A549 (cell line): Measurements from ENCODE around the gene KCNF1. TPM values are rescaled to one million over a fixed set of nuclear protein-coding genes. Genes with fewer than 3 reads are reported as not detected.

Source experiments
- ATAC-seq, 2 experiments: fragments of 200-7000 bp in 1 of 2; fragments of >200 bp in 1 of 2; cut with Nextera tagmentation in 1 of 2; cut with Tn5 transposase in 1 of 2; 3 replicates each; pipeline versions ENCODE4 v1.8.0 to v1.9.1; 2018 to 2020; ENCODE audit warnings: mild to moderate bottlenecking in 1 of 2, moderate library complexity in 1 of 2
- CTCF ChIA-PET: fragments of 300-600 bp; sonication (Branson Sonifier 250); formaldehyde crosslinking; extraction: SDS; loops from one replicate; lab custom pipeline; 2021; ENCODE audit warnings: antibody characterized with exemption, inconsistent platforms; lab: Yijun Ruan, JAX
- POLR2A ChIA-PET: fragments of 350-600 bp; formaldehyde crosslinking; extraction: SDS; loops from one replicate; lab custom pipeline; 2021; ENCODE audit warnings: antibody characterized with exemption, inconsistent platforms; lab: Yijun Ruan, JAX
- DNase-seq, 2 experiments: peaks; one replicate each; pipeline versions ENCODE4 v3.0.0 to v3.0.0-alpha.2; 2011 to 2016; ENCODE audit warnings: low read depth in 1 of 2, low spot score in 1 of 2
- FAIRE-seq: peaks from 2 replicates; lab custom pipeline; 2011; peaks lifted over from hg19 to GRCh38; lab: Jason Lieb, UNC
- H3K27ac ChIP-seq, 2 experiments: fragments of >200 bp; sonication (Bioruptor Twin); formaldehyde crosslinking; 3 replicates each; pipeline ENCODE4 v1.5.1; 2016 to 2017
- H3K4me1 ChIP-seq: fragments of >200 bp; sonication (Bioruptor Twin); formaldehyde crosslinking; 3 replicates; pipeline ENCODE4 v1.6.1; 2016
- H3K4me2 ChIP-seq: fragments of >200 bp; sonication (Bioruptor Twin); formaldehyde crosslinking; 3 replicates; pipeline ENCODE4 v1.6.1; 2016
- H3K4me3 ChIP-seq: fragments of >200 bp; sonication (Bioruptor Twin); formaldehyde crosslinking; 3 replicates; pipeline ENCODE4 v1.5.1; 2016
- H3K9me3 ChIP-seq: fragments of >200 bp; sonication (Bioruptor Twin); formaldehyde crosslinking; 3 replicates; pipeline ENCODE4 v1.6.1; 2016
- BCL3 ChIP-seq: fragments of >200 bp; sonication (Bioruptor Twin); formaldehyde crosslinking; IDR thresholded peaks from 3 replicates; pipeline ENCODE4 v1.6.1; 2016
- BHLHE40 ChIP-seq: IDR thresholded peaks from 2 replicates; pipeline ENCODE4 v1.6.1; 2012; ENCODE audit warnings: low read depth, low read length, inconsistent platforms
- CHD2 ChIP-seq: fragments of 150-350 bp; IDR thresholded peaks from 2 replicates; pipeline ENCODE4 v1.6.1; 2014; ENCODE audit warnings: low read length; ENCODE audit not compliant: partially characterized antibody
- E2F6 ChIP-seq: IDR thresholded peaks from 2 replicates; pipeline ENCODE4 v1.6.1; 2012; ENCODE audit warnings: low read depth, borderline replicate concordance
- EP300 ChIP-seq, 2 experiments: fragments of >200 bp; sonication (Bioruptor Twin); formaldehyde crosslinking; IDR thresholded peaks; 2 replicates in 1 of 2; 3 replicates in 1 of 2; pipeline ENCODE4 v1.6.1; 2016 to 2017
- FOSL2 ChIP-seq, 2 experiments: fragments of 450-650 bp in 1 of 2; fragments of >200 bp in 1 of 2; sonication (Bioruptor Twin) in 1 of 2; formaldehyde crosslinking; IDR thresholded peaks; 2 replicates each; pipeline versions ENCODE4 v1.5.0 to v1.6.1; 2016 to 2020; ENCODE audit warnings: mild to moderate bottlenecking in 1 of 2, moderate library complexity in 1 of 2
- GATA3 ChIP-seq: IDR thresholded peaks from 2 replicates; pipeline ENCODE4 v1.6.1; 2012; ENCODE audit warnings: borderline replicate concordance
- HDAC2 ChIP-seq: fragments of 200-600 bp; sonication (generic); IDR thresholded peaks from 2 replicates; pipeline ENCODE4 v1.6.1; 2016
- HOXB13 ChIP-seq: fragments of 250-450 bp; sonication (Bioruptor Pico); IDR thresholded peaks from 2 replicates; pipeline ENCODE4 v1.5.0; 2020; ENCODE audit warnings: low read depth, mild to moderate bottlenecking, moderate library complexity
- HOXB5 ChIP-seq: fragments of 250-450 bp; sonication (Bioruptor Pico); IDR thresholded peaks from 2 replicates; pipeline ENCODE4 v1.5.0; 2020; ENCODE audit warnings: mild to moderate bottlenecking, moderate library complexity
- JUN ChIP-seq, 2 experiments: fragments of >200 bp; sonication (Bioruptor Twin); formaldehyde crosslinking; IDR thresholded peaks; 2 replicates in 1 of 2; 3 replicates in 1 of 2; pipeline ENCODE4 v1.6.1; 2016 to 2017
- JUNB ChIP-seq: fragments of >200 bp; sonication (Bioruptor Twin); formaldehyde crosslinking; IDR thresholded peaks from 2 replicates; pipeline ENCODE4 v1.6.1; 2016
- MAX ChIP-seq: IDR thresholded peaks from 2 replicates; pipeline ENCODE4 v1.6.1; 2012
- NR3C1 ChIP-seq: fragments of >200 bp; sonication (Bioruptor Twin); formaldehyde crosslinking; IDR thresholded peaks from 3 replicates; pipeline ENCODE4 v1.6.1; 2017
- PBX3 ChIP-seq: IDR thresholded peaks from 2 replicates; pipeline ENCODE4 v1.6.1; 2012
- PHF8 ChIP-seq: fragments of 200-600 bp; sonication (generic); IDR thresholded peaks from 2 replicates; pipeline ENCODE4 v1.6.1; 2016; ENCODE audit warnings: low read depth, mild to moderate bottlenecking, antibody characterized with exemption, moderate library complexity, borderline replicate concordance
- RAD21 ChIP-seq, 2 experiments: fragments of >200 bp in 1 of 2; sonication (Bioruptor Twin) in 1 of 2; formaldehyde crosslinking in 1 of 2; IDR thresholded peaks in 1 of 2; conservative IDR thresholded peaks in 1 of 2; 2 replicates in 1 of 2; 3 replicates in 1 of 2; pipeline ENCODE4 v1.6.1; 2012 to 2018; ENCODE audit warnings: inconsistent platforms in 1 of 2
- RARB ChIP-seq: fragments of 250-450 bp; sonication (Bioruptor Pico); IDR thresholded peaks from 2 replicates; pipeline ENCODE4 v1.8.0; 2021; ENCODE audit warnings: mild to moderate bottlenecking, moderate library complexity
- RFX5 ChIP-seq: fragments of 450-650 bp; IDR thresholded peaks from 2 replicates; pipeline ENCODE4 v1.7.1; 2014; ENCODE audit warnings: antibody characterized with exemption, mild to moderate bottlenecking, moderate library complexity
- TFCP2L1 ChIP-seq: fragments of 250-450 bp; sonication (Bioruptor Pico); IDR thresholded peaks from 2 replicates; pipeline ENCODE4 v1.5.0; 2021; ENCODE audit warnings: mild to moderate bottlenecking
- TP53 ChIP-seq: fragments of 250-450 bp; sonication (Bioruptor Pico); IDR thresholded peaks from 2 replicates; pipeline ENCODE4 v1.5.0; 2021; ENCODE audit warnings: mild to moderate bottlenecking, moderate library complexity
- ZFP36 ChIP-seq: fragments of 450-650 bp; IDR thresholded peaks from 2 replicates; pipeline ENCODE4 v1.6.1; 2014; ENCODE audit warnings: borderline replicate concordance; ENCODE audit not compliant: partially characterized antibody
- WGBS: methylation state at CpG from one replicate; pipeline ENCODE4 v1.1.6; 2017; ENCODE audit errors: missing lambda C conversion rate; 5-methylcytosine and 5-hydroxymethylcytosine counted together
- polyA plus RNA-seq, 4 experiments: library from polyadenylated mRNA; depleted of rRNA in 3 of 4; stranded (reverse); fragments of >200 nt; fragmentation: RNase III in 1 of 4; extraction: RNeasy Plus Mini Kit Qiagen cat#74134 plus additional on column Dnase treatment in 1 of 4; gene quantifications; 2 replicates in 3 of 4; 3 replicates in 1 of 4; pipeline ENCODE4 v1.2.3, GENCODE V29; 2011 to 2017

The KCNF1 gene
- polyA plus RNA-seq, 2 of the 4 experiments (the other 2 are of a cell fraction) = 3.7 to 4.4 TPM

- Histone ChIP-seq H3K27ac (no peak overlapping the region), H3K4me3 (no peak overlapping the region), H3K4me2 (no peak overlapping the region), H3K4me1 (no peaks in the 10 kb centered on the region; the same call in 2 of the 3 replicates), H3K9me3 (no peaks in the 10 kb centered on the region)
- ChIA-PET POLR2A (no interaction called here), CTCF (interaction anchor here (0.6 to 1.6 kb wide), 6 partner anchors 29 to 268 kb away, joined by 3 to 10 read pairs (median 3); partner anchors contain the start of gene KCNF1)
- TF ChIP-seq BHLHE40 (no peak), HOXB13 (no peak), RARB (CRISPR knock-in tag) (no peak), ZFP36 (no peak), TFCP2L1 (CRISPR knock-in tag) (no peak), HOXB5 (CRISPR knock-in tag) (no peak), JUN (IDR thresholded peaks at IDR 0.05) (no peak), RAD21 (conservative IDR thresholded peaks at IDR 0.05 in 1 of 2, IDR thresholded peaks at IDR 0.05 in 1 of 2) (no peak), PBX3 (no peak), JUNB (no peak), CHD2 (no peak), E2F6 (no peak), BCL3 (no peak)
- FAIRE-seq (no peak), ATAC-seq (no peak), DNase-seq (no peak)
- WGBS = 78% methylated on average over 10 of the region's 10 CpGs
Observed at GRCh38 chr2:10864251-10864650, 47.5 kb upstream of the KCNF1 start.

GRCh38 chr2:10864861-10865636, 46.7 kb upstream of the KCNF1 start:
- TF ChIP-seq PHF8 = no peak
- no peak for TF ChIP-seq FOSL2 (IDR thresholded peaks at IDR 0.05)
- TF ChIP-seq FOSL2 (CRISPR knock-in tag; IDR thresholded peaks at IDR 0.05) = no peak
- no peak for TF ChIP-seq NR3C1
- TF ChIP-seq RARB (CRISPR knock-in tag) = no peak
- no peak for TF ChIP-seq HDAC2
- no peak for TF ChIP-seq HOXB5 (CRISPR knock-in tag)
- TF ChIP-seq, all 56 proteins: peak for 0
- ATAC-seq = peak; percentile 36 to 69; a peak in 3 of 6 replicates
- H3K4me3 ChIP-seq = no peak overlapping the region
- H3K4me2 ChIP-seq = no peak overlapping the region
- no peak overlapping the region for H3K27ac ChIP-seq
- FAIRE-seq = no peak
- 67% methylated on average over 14 of the region's 14 CpGs for whole genome bisulfite sequencing
- POLR2A ChIA-PET = no interaction called here
- no peaks in the 10 kb centered on the region for H3K9me3 ChIP-seq
- CTCF ChIA-PET = interaction anchor here (0.6 to 2.2 kb wide), 15 partner anchors 9 to 267 kb away, joined by 3 to 14 read pairs (median 5); partner anchors contain the start of gene KCNF1
- no peaks in the 10 kb centered on the region; the same call in 2 of the 3 replicates for H3K4me1 ChIP-seq
- no peak for DNase-seq

- Histone ChIP-seq H3K4me3 (no peak overlapping the region), H3K27ac (no peak overlapping the region), H3K4me2 (no peak overlapping the region), H3K9me3 (no peaks in the 10 kb centered on the region), H3K4me1 (no peaks in the 10 kb centered on the region; the same call in 2 of the 3 replicates)
- ChIA-PET CTCF (interaction anchor here (0.9 to 2.2 kb wide), 12 partner anchors 9 to 264 kb away, joined by 3 to 14 read pairs (median 6); partner anchors contain the start of gene KCNF1), POLR2A (no interaction called here)
- ATAC-seq (no peak), FAIRE-seq (no peak), DNase-seq (no peak)
- 71% methylated on average over 10 of the region's 10 CpGs for WGBS
- TF ChIP-seq E2F6 = no peak
- TF ChIP-seq RFX5 = no peak
- no peak for TF ChIP-seq MAX
- TF ChIP-seq EP300 (IDR thresholded peaks at IDR 0.05) = no peak
- no peak for TF ChIP-seq TP53
- TF ChIP-seq GATA3 = no peak
Observed at GRCh38 chr2:10865841-10866240, 45.9 kb upstream of the KCNF1 start.
